GM19372 (cell line): ENCODE results near the gene PCCA.

Experiments used
- ATAC-seq: cut with Tn5 transposase; IDR thresholded peaks from one replicate; pipeline ENCODE4 v1.9.1; 2021; ENCODE audit warnings: mild to moderate bottlenecking, low read depth, moderate library complexity; ENCODE audit not compliant: unreplicated experiment

PCCA gene

DNA sequence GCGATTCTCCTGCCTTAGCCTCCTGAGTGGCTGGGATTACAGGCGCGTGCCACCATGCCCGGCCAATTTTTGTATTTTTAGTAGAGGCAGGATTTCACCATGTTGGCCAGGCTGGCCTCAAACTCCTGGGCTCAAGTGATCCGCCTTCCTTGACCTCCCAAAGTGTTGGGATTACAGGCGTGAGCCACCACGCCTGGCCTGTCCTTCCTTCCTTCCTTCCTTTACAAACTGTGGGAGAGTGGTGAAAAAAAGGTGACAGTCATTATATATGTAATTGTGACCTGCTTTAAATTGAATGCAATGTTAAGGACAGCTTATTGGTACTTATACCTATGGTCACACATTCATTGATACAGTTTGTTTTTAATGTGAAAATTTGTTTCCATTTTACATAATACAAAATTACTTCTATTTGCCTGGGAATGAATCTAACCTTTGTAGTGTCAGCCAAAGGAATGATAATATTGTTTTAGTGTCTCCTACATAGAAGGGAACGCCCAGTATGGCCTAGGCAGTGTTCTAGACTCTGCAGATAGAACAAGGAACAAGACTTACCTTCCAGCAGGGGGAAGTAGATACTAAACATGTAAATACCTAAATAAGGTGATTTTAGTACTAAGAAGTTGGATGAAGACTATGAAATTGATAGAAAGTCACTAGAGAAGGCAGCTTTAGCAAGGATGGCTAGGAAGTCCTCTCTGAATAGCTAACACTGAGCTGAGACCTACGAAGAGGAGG is 353.4 kb downstream of the PCCA start:
- no peak for ATAC-seq

DNA sequence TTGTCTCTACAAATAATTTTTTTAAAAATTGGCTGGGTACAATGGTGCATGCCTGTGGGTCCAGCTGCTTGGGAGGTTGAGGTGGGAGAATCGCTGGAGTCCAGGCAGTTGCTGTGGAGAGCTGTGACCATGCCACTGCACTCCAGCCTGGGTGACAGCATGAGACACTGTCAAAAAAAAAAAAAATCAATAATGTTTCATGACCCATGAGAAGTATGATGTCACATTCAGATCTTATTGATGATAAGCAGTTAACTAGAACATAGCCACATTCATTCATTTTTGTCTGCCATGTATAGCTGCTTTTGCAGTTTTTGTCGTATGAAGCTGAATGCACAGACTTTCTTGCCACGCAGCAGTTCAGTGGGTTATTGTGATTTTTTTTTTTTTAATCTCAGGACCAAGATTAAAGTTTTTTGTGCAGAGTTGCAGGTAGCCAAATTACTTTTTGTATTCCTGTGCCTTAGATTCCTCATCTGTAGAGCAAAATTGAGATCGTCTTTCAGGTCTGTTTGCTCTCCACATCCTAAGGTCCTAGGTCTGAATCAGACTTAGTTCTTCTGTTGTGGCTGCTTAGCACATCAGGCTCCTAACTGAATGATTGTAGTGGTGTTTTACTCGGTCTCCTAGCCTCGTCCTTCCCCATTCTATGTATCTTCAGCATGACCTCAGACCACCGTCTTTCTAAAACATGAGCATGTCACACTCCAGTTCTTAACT is 354.5 kb downstream of the PCCA start:
- no peak for ATAC-seq

DNA sequence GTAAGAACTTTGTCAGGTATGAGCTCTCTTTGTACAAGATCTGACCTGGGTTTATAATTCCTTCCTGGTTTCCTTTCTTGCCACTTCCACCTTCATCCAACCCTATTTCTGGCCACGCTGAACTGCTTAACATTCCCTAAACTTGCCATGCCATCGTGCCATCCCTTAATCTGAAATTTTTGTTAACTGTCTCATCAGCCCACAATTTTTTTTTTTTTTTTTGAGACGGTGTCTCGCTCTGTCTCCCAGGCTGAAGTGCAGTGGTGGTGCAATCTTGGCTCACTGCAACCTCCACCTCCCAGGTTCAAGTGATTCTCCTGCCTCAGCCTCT is 355.1 kb downstream of the PCCA start:
- ATAC-seq: no peak

DNA sequence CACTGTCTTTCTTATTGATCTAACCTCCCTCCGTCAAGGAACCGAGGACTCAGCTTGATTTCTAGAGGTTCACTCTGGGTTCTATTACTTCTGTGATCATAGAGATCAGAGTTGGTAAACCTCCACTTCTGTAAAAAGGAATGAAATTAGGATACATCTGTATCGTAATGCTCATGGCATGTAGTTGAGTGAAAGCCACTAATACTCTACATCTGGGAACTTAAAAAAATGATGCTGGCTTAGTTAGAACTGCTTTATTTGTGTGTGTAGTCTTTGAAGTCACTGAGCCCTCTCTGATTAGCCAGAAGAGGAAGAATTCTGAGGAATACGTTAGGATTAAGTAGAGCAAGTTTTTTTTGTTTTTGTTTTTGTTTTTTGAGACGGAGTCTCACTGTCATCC is 358.9 kb downstream of the PCCA start:
- ATAC-seq: no peak

DNA sequence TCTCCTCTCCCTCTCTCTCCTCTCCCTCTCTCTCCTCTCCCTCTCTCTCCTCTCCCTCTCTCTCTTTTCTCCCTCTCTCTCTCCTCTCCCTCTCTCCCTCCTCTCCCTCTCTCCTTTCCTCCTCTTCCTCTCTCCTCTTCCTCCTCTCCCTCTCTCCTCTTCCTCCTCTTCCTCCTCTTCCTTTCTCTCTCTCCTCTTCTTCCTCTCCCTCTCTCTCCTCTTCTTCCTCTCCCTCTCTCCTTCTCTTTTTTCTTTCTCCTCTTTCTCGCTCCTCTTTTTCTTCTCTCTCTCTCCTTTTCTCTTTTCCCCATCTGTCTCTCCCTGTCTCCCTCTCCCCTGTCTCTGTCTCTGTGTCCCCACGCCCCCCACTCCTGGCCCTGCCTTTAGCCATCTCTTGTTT is 363.0 kb downstream of the PCCA start:
- no peak for ATAC-seq

DNA sequence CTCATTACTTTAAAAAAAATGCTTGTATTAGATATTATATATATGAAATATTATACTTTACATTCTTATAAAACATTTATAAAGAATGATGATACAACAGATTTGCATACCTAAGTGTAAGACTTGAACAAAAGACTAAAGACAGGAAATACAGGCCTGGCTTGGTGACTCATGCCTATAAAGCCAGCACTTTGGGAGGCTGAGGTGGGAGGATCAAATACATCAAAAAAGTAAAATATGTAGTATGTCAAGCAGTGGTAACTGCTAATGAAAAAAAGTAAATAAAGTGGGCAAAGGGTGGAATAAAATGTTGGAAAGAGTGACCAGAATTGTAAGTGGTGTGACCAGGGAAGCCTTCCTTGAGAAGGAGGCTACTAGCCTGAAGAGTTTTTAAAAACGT is 366.0 kb downstream of the PCCA start:
- no peak for ATAC-seq

DNA sequence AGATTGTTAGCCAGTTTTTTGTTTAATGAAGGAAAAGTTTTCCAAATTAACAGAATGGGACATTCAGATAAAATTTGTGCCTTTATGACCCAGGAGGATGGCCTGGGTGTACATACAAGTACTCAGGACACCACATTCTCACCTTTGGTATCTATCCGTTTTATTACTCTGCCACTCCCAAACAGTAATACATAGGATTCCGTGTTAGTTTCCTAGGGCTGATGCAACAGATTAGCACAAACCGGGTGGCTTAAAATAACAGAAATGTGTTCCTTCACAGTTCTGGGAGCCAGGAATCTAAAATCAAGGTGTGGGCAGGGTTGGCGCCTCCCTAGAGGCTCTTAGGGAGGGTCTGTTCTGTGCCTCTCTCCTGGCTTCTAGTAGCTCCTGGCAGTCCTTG is 369.8 kb downstream of the PCCA start:
- ATAC-seq: no peak

DNA sequence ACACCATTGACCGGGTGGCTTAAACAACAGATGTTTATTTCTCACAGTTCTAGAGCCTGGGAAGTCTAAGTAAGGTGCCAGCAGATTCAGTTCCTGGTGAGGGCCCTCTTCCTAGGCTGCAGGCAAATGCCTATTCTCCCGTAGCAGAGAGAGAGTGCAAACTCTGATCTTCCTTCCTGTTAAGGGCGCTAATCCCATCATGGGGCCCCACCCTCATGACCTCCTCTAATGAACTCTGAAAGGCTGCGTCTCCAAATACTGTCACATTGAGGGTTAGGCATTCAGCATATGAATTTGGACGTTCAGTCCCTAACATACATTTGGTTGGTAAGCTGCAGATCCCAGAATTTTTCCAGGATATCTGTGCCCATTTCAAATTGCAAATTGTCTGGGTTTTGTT is 370.9 kb downstream of the PCCA start:
- ATAC-seq: no peak

DNA sequence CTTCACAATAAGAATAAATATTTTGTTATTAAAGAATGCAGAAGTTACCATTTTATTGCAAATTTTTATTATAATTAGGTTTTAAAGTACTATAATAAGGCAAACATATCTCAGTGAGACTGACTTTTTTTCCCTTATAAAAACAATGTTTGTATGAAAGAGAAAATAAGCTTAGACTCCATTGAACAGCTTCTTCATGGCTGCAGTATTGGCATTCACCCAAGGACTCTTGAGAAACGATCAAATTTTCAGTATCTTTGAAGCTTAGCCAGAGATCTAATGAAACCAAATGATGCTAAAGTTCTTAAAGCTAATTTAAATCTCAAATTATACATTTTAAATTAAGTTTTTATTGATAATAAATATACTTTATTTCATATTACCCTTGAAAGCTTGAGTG is 371.4 kb downstream of the PCCA start:
- no peak for ATAC-seq

DNA sequence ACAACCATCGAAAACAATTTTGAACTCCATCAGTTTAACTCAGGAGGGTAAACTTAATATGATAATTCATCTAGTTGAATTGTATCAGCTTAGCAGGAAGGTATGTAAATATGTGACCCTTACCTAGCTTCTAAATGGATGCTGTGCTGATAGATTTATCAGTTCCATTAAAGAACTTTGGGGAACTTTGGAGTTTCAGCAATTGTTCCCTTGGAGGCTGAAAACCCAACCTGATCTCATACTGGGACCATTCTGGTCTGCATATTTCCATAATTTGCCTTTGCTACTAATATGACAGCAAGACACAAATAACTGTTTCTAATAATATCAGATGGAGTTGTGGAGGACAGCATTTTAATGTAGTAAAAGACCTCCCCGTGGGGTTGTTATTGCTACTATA is 371.9 kb downstream of the PCCA start:
- no peak for ATAC-seq

DNA sequence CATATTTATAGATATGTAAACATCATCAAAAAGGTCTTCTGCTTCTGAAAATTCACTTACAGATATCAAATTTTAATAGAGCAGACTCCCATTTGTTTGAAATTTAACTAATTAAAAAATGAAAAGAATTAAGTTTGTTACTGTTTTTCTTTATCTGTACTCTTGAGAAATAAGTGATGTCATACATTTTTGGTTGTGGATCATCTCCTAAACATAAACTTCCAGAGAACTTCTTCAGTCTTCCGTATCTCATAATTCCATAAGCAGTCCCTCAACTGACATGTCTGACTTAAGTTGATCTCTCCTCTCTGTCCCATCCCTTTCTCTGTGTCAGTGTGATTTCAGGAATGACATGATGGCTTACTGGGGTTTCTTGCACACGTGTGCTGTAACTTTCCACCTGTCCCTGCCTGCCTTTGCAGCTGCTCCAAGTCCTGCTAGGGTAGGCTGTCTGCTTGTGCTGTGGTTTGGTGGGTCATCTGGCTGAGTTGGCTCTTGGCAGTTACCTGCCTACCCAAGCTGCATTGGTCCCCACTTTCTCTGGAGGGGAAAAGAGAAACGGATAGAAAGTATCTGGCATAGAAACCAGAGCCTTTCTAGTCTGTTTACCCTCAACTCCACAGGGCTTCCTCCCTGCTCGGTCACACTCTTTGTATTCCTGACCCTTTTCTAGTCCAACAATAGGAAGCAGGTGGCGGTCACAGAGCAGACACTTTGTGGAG is 372.6 kb downstream of the PCCA start:
- ATAC-seq: no peak

DNA sequence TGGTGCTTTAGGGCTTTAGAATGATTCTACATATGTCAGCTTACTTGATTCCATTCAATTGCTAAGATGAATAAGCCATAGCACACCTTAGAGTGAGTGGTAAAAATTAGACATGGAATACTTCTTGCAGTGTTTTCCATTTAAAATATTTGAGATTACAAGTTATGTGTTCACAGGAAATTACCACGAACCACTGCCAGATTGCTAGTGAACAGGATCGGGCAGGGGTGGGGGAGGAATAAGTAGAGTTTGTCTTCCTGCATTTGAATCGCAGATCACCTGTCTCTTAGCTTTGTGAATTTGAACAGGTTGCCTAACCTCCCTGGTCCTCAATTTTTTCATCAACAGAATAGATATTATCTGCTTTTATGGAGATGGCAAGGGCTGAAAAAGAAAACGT is 375.1 kb downstream of the PCCA start:
- ATAC-seq: no peak

DNA sequence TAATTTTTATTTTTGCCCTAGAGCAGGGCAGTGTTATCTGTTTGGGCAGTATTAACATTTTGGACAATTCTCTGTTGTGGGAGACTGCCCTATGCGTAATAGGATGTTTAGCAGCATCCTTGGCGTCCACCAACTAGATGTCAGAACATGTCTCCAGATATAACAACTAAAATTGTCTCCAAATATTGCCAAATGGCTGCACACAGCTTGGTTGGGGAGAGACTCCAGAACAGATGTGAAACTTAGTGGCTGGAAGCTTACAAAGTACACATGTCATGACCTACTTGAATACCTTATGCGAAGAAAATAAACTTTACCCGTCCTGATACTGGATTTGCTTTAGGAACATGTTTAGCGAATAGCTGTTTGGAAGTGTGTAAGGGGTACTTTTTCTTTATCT is 376.7 kb downstream of the PCCA start:
- ATAC-seq: no peak

DNA sequence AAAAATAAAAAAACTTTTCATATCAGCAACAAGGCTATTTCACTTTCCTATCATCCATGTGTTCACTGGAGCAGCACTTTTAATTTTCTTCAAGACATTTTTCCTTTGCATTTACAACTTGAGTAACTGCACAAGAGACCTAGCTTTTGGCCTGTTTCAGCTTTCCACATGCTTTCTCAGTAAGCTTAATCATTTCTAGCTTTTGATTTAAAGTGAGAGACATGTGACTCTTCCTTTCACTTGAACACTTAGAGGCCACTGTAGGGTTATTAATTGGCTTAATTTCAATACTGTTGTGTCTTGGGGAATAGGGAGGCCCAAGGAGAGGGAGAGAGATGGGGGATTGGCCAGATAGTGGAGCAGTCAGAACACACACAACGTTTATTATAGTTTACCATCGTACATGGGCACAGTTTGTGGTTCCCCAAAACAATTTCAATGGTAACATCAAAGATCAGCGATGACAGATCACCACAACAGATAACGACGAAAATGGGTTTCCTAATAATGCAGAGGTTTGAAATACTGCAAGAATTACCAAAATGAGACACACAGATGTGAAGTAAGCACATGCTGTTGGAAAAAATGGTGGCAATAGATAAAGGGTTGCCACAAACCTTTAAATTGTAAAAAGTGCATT is 382.1 kb downstream of the PCCA start:
- no peak for ATAC-seq

DNA sequence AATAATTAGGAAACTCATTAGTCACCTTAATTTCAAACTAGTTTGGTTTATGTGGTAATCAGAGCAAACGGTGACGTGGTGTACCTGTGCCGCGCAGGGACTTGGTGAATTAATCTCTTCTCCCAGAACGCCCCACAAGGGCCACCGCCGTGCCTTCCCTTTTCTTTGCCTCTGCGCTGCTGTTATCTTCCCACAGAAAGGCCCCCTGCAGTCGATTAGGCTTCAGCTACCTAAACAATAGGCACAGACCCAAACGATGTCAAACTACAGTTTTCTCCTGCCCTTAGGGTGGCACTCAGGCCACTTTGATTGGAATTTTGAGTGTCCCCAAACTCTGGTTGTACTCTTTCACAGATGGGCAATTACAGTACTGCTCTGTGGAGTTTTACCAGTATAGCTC is 384.2 kb downstream of the PCCA start:
- ATAC-seq: no peak

DNA sequence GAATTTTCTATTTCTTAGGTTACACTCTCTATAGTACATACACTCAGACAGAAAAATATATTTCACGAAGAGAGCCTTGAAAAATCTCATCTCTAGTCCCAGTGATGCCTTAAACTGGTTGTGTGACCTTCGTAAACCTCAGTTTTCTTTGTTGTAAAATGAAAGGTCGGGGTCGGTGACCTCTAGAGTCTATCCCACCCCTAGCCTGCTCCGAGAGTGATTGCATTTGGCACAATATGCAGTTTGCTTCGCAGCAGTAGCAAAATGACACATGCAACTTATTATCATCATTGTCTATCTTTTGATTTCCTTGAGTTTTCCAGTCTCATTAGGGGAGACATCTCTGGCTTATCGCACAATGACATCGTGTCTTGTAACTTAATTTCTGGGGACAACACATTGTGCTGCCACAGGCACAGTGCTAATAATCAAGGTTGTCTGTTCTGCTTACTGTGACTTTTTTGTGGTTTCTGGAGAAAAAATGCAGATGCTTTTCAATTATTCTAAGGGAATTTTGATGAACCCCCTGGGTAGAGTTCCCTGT is 384.7 kb downstream of the PCCA start:
- ATAC-seq: no peak

DNA sequence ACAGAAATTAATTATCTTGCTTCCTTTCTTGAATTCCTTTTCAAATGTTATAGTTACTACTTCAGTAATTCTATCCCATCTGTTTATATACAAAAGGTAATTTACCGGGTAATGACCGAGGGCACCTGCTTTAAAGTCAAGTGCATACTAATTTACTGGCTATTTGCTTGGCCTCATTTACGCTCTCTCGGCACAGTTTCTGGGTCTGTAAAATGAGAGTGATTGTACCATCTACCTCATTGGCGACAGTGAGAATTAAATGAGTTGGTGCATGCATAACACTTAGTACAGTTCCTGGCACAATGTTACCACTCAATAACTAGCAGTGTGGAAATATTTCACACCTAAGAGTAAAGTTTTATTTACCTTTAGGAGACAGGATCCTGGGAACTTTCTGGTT is 388.1 kb downstream of the PCCA start:
- no peak for ATAC-seq

DNA sequence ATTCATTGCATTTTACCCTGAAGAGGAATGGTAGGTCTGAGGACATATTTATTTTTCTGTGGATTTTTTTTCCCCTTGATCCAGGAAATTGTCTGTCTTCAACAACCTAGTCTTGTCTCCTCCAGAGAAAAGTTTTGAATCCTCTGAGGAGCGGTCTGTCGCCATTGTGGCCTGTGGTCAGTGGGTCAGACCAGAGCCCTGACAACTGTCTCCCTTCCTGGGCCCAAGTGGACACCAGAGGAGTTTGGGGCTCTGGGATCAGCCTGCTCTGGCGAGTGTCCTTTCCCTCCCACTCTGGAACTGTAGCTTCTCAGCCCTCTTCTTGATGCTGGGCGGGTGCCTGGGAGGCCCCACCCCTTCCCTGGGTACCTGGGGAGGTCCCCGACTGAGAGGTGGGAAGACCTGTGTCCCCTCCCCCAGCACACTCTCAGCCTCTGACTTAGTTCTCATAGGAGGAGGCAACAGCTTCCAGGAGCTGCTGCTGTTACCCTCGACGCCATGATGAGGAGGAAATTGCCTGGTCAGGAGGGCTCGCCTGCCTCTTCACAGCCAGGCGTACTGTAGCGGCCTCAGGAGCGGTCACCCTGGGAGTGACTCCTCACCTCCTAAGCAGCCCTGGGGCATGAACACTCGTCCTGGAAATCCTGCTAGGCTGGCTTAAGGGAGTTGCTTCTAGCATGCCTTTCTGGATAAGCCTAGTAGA is 389.4 kb downstream of the PCCA start:
- no peak for ATAC-seq

DNA sequence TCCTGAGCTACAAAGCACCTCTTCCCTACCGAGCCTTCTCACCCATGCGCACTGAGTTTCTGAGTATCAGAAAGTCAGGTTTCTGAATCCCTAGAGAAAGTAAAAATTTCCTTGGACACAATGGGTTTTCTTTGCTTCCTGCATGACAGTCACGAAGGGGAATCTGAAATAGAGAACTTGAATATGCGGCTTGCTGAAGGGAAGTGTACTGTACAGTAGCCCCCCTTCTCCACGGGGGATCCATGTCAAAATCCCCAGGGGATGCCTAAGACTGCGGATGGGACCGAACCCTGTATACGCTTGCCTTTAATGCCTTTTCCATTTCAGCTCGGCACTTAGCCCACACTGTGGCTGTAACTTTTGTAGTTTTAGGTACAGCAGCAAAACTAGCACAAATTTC is 391.8 kb downstream of the PCCA start:
- no peak for ATAC-seq

DNA sequence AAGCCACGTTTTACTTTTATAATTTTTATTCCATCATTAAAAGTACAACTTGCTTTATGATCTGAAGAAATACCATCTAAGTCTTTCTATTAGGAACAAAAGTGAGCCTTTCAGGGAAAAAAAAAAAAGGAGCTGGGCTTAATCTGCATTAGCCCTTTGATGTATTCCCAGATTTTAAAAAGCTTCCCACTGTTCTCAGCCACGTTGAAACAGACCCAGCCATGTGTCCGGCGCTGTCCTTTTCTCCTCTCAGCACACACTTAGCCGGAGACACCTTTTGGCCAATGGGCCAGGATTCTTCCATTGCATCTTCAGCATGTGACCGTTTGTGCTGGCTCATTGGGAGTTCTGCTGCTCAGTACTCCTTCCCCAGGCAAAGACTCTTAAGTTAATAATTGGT is 394.2 kb downstream of the PCCA start:
- ATAC-seq: no peak
